Muscle layer of duodenum (tissue), 2 donors: ENCODE measurements around the gene C4B.
"Not testable (repeated sequence)": the region's sequence is repeated elsewhere in the genome, so short reads cannot be mapped to it uniquely, and the experiment has no call there.

ENCODE experiments used
- H3K27ac ChIP-seq: one replicate; pipeline ENCODE4 v1.7.0; 2013; ENCODE audit warnings: mild to moderate bottlenecking, low read length
- H3K27me3 ChIP-seq: one replicate; pipeline ENCODE4 v1.7.0; 2013; ENCODE audit warnings: low read depth, mild to moderate bottlenecking, control low read depth, low read length
- H3K36me3 ChIP-seq, 2 donors: one replicate each; pipeline ENCODE4 v1.7.0; 2013; ENCODE audit warnings: low read length in 2 of 2, control low read depth in 1 of 2, mild to moderate bottlenecking in 1 of 2; ENCODE audit not compliant: insufficient read depth in 2 of 2, control insufficient read depth in 1 of 2
- H3K4me1 ChIP-seq, 2 donors: one replicate each; pipeline ENCODE4 v1.7.0; 2013; ENCODE audit warnings: low read length in 2 of 2, mild to moderate bottlenecking in 2 of 2, control low read depth in 1 of 2, moderate library complexity in 1 of 2; ENCODE audit not compliant: insufficient read depth in 2 of 2, control insufficient read depth in 1 of 2
- H3K4me3 ChIP-seq, 2 donors: one replicate each; pipeline ENCODE4 v1.7.0; 2013; ENCODE audit warnings: low read length in 2 of 2, low read depth in 1 of 2, mild to moderate bottlenecking in 1 of 2
- H3K9me3 ChIP-seq, 2 donors: one replicate each; pipeline ENCODE4 v1.7.0; 2013; ENCODE audit warnings: low read length in 2 of 2, control low read depth in 1 of 2, mild to moderate bottlenecking in 1 of 2; ENCODE audit not compliant: control insufficient read depth in 1 of 2
- donor health status: healthy.

The C4B gene

DNA sequence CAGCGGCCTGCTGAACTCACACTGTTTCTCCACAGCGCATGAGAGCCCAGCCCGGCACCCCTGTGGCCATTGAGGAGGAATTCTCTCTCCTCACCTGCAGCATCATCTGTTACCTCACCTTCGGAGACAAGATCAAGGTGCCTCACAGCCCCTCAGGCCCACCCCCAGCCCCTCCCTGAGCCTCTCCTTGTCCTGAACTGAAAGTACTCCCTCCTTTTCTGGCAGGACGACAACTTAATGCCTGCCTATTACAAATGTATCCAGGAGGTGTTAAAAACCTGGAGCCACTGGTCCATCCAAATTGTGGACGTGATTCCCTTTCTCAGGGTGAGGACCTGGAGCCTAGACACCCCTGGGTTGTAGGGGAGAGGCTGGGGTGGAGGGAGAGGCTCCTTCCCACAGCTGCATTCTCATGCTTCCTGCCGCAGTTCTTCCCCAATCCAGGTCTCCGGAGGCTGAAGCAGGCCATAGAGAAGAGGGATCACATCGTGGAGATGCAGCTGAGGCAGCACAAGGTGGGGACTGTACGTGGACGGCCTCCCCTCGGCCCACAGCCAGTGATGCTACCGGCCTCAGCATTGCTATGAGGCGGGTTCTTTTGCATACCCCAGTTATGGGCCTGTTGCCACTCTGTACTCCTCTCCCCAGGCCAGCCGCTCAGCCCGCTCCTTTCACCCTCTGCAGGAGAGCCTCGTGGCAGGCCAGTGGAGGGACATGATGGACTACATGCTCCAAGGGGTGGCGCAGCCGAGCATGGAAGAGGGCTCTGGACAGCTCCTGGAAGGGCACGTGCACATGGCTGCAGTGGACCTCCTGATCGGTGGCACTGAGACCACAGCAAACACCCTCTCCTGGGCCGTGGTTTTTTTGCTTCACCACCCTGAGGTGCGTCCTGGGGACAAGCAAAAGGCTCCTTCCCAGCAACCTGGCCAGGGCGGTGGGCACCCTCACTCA, 25.0 kb downstream of the C4B start:
- H3K27me3 ChIP-seq, H3K9me3 ChIP-seq, H3K4me1 ChIP-seq, H3K27ac ChIP-seq, H3K36me3 ChIP-seq, H3K4me3 ChIP-seq: not testable (repeated sequence)

DNA sequence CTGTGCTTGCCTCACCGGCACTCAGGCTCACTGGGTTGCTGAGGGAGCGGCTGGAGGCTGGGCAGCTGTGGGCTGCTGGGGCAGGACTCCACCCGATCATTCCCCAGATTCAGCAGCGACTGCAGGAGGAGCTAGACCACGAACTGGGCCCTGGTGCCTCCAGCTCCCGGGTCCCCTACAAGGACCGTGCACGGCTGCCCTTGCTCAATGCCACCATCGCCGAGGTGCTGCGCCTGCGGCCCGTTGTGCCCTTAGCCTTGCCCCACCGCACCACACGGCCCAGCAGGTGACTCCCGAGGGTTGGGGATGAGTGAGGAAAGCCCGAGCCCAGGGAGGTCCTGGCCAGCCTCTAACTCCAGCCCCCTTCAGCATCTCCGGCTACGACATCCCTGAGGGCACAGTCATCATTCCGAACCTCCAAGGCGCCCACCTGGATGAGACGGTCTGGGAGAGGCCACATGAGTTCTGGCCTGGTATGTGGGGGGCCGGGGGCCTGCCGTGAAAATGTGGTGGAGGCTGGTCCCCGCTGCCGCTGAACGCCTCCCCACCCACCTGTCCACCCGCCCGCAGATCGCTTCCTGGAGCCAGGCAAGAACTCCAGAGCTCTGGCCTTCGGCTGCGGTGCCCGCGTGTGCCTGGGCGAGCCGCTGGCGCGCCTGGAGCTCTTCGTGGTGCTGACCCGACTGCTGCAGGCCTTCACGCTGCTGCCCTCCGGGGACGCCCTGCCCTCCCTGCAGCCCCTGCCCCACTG, 25.9 kb downstream of the C4B start:
- H3K9me3 ChIP-seq, H3K27me3 ChIP-seq, H3K36me3 ChIP-seq, H3K4me3 ChIP-seq, H3K27ac ChIP-seq, H3K4me1 ChIP-seq: not testable (repeated sequence)

DNA sequence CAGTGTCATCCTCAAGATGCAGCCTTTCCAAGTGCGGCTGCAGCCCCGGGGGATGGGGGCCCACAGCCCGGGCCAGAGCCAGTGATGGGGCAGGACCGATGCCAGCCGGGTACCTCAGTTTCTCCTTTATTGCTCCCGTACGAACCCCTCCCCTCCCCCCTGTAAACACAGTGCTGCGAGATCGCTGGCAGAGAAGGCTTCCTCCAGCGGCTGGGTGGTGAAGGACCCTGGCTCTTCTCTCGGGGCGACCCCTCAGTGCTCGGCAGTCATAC, 26.4 kb downstream of the C4B start:
- not testable (repeated sequence) for H3K9me3 ChIP-seq, H3K27me3 ChIP-seq

DNA sequence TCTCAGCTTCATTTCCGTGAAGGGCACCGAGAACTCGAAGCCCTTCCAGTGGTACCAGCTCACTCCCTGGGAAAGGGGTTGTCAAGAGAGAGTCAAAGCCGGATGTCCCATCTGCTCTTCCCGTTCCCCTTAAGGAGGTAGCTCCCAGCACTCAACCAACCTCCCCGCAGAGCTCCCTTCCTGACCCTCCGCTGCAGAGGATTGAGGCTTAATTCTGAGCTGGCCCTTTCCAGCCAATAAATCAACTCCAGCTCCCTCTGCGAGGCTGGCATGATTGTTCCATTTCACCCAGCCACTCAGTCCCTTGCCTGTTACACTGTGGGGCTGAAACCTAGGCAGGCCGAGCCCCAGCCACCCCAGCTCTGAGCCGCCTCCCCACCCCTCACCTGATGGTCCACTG, 26.8 kb downstream of the C4B start:
- not testable (repeated sequence) for H3K9me3 ChIP-seq, H3K27ac ChIP-seq, H3K27me3 ChIP-seq, H3K4me3 ChIP-seq, H3K36me3 ChIP-seq, H3K4me1 ChIP-seq

More for the DNA sequence above, 26.4 kb downstream of the C4B start:
- H3K4me3 ChIP-seq, H3K4me1 ChIP-seq, H3K36me3 ChIP-seq, H3K27ac ChIP-seq: not testable (repeated sequence)

DNA sequence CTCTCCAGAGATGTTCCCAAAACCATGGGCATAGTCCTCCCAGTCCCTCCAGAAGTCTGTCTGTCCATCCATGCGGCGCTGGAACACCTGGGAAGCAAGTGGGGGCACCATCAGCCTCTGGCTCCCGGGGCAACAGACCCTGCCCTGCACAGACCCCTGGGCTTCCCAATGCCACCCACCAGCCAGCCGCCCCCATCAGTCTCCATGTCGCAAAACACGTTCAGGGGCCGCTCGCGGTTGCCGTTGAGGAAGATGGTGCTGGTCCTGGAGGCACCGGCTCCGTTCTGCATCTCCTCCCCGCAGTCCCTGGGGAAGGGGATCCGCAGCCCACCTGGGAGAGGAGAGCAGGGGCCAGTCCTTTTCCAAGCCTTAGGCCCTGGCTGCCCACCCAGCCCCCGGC, 27.7 kb downstream of the C4B start:
- not testable (repeated sequence) for H3K4me3 ChIP-seq, H3K36me3 ChIP-seq, H3K9me3 ChIP-seq, H3K27ac ChIP-seq, H3K27me3 ChIP-seq
- peaks cover 9 to 11% of the 10 kb centered on the region in 2 donors for H3K4me1 ChIP-seq

DNA sequence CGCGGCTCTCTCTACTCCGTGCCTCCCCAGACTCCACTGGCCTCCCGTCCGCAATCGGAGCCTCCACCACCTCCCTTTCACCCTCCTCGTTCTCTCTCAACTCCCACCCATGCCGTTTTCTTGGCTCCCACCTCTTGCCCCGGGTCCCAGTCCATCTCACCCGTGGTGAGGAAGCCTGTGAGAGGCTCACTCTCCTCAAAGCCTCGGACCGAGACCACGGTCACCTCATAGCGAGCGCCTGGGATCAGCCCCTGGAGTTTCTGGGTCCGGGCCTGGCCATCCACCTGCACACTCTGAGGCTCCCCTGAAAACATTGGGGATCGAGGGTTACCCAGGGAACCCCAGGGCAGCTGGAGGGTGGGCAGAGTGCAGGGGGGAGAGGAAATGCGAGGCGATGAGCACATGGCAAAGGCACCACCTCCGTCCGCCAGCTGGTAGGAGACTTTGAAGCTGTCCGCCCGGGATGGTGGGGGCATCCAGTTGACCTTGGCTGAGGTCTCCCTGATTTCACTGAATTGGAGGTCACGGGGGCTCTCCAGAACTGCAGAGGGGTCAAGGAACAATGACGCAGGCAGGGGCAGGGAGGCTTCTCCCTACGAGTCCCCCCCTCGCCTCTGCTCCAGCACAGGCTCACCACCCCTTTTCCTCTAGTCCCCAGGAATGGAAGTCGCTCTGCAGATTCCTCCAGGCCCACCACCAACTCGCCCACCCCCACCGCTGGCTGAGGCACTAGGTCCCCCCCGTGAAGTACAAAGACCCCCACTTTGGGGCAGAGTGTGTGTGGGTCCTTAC, 29.2 kb downstream of the C4B start:
- not testable (repeated sequence) for H3K27me3 ChIP-seq, H3K27ac ChIP-seq, H3K4me3 ChIP-seq, H3K36me3 ChIP-seq, H3K9me3 ChIP-seq
- peaks cover 14 to 20% of the 10 kb centered on the region in 2 donors for H3K4me1 ChIP-seq

DNA sequence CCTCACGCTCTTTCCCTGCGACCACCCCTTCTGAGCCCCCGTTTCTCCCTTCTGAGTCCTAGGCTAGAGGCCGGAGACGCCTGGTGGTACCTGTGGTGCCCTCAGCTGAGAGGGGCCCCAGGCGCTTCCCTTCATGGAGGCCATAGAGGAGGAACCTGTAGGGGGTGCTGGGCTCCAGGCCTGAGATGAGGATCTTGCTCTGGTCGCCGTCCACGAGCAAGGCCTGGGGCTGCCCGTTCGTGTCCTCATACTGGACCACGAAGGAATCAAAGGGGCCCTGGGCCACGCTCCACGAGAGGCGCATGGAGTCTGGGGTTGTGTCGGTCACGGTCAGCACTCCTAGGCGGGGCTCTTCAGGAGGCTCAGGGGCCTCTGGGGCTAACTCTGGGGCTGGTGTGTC, 30.3 kb downstream of the C4B start:
- not testable (repeated sequence) for H3K27ac ChIP-seq, H3K9me3 ChIP-seq, H3K36me3 ChIP-seq, H3K4me3 ChIP-seq, H3K27me3 ChIP-seq
- peaks cover 14 to 20% of the 10 kb centered on the region in 2 donors for H3K4me1 ChIP-seq

DNA sequence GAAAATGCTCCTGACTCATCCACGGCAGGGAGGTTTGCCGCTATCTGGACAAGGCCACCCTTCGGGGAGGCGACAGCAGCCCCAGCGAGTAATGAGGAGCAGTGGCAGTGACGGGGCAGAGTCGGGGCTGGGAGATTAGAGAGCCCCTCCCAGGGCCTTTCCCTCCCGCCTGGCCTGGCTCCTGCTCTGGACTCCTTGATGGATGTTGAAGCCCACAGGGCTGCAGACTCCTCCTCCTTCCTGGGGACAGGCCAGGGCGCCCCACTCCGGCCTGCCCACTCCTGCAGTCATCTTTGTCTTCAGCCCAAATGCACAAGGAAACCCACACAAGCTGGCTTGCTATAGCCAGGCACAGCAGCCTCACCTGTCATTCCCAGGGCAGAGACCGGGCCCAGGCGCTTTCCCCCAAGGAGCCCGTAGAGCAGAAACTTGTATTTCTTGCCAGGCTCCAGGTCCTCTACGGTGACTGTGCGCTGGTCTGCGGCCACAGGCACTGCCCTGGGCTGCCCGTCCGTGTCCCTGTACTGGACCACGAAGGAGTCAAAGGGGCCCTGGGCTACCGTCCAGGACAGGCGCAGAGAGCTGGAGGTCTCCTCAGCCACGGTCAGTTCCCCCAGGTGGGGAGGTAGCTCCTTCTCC, 31.3 kb downstream of the C4B start:
- H3K27ac ChIP-seq = peak overlapping the region; percentile 51

DNA sequence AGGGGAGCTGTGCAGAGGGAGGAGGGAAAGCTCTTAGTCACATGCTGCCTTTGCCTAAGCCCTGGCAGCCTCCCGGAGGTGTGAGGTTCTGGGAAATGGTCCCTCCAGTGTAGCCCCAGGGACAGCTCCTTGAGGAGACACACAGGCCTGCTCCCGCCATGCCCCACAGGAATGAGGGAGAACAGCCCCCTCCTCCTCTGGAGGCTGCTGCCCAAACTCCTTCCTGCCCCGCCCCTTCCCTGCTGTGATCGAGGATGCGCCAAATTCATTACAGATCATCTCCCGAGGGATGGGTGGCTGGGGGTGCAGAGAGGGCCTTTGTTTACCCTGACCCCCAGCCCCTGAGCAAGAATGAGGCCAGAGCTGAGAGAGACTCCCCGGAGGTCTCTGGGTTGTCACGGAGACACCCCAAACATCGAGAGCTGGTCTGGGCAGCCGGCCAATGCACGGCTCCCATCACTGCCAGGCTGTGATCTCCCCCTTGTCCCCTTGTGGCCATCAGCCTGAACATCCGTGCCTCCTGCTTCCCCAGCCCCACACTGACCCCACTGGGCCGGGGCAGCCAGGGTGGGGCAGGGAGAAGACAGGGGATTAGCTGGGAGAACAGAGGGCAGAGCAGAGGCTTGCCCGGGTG, 32.0 kb downstream of the C4B start:
- Histone ChIP-seq H3K27me3 (no peaks in the 10 kb centered on the region), H3K4me3 (no peak overlapping the region), H3K36me3 (peaks cover 0 to 5% of the 10 kb centered on the region in 2 donors), H3K27ac (peak overlapping the region; percentile 51), H3K4me1 (peaks cover 14 to 25% of the 10 kb centered on the region in 2 donors), H3K9me3 (no peaks in the 10 kb centered on the region)

More for the DNA sequence above, 31.3 kb downstream of the C4B start:
- H3K4me1 ChIP-seq = peaks cover 14 to 20% of the 10 kb centered on the region in 2 donors
- H3K27me3 ChIP-seq = no peaks in the 10 kb centered on the region
- peaks cover 0 to 5% of the 10 kb centered on the region in 2 donors for H3K36me3 ChIP-seq
- no peaks in the 10 kb centered on the region for H3K9me3 ChIP-seq
- H3K4me3 ChIP-seq = no peak overlapping the region

DNA sequence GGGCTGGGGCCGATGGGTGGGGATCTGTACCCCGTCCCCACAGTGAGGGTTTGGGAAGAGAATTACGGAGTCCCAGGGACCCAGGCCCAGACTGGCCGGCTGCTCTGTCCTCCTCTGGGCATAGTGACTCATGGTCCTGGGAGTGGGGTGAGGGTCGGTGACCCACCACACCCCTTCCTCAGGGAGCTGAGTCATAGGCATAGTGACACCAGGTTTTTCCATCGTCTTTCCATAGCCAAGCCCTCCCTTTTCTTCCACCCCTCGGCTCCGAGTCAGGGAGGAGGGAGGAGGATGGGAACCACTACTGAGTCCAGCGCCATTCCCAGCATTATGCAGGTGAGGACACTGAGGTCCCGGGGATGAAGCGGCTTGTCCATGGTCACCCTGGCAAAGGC, 32.5 kb downstream of the C4B start:
- H3K27ac ChIP-seq = peak overlapping the region; percentile 62
- peaks cover 14 to 25% of the 10 kb centered on the region in 2 donors for H3K4me1 ChIP-seq
- H3K27me3 ChIP-seq = no peaks in the 10 kb centered on the region
- H3K9me3 ChIP-seq = no peaks in the 10 kb centered on the region
- peaks cover 0 to 5% of the 10 kb centered on the region in 2 donors for H3K36me3 ChIP-seq
- no peak overlapping the region for H3K4me3 ChIP-seq

DNA sequence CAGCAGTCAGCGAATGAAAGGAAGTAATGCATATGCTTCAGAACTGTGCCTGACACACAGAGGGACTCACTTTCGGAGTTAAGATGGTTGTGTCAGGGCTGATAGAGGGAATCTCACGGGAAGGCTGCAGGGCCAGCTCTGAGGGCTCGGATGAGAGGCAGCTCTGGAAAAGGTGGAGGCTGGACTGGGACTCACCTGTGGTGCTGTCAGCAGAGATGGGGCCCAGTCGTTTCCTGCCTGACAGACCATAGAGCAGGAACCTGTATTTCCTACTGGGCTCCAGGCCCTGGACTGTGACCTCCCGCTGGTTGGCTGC, 32.9 kb downstream of the C4B start:
- Histone ChIP-seq H3K4me1 (peaks cover 14 to 25% of the 10 kb centered on the region in 2 donors), H3K36me3 (peaks cover 0 to 5% of the 10 kb centered on the region in 2 donors), H3K9me3 (no peaks in the 10 kb centered on the region), H3K4me3 (no peak overlapping the region), H3K27me3 (no peaks in the 10 kb centered on the region), H3K27ac (peak overlapping the region; percentile 62)
